Measurements from ENCODE around the gene NUCKS1. TPM values are rescaled to one million over a fixed set of nuclear protein-coding genes. Genes with fewer than 3 reads are reported as not detected.

The NUCKS1 gene
- total and polyA plus RNA-seq, 2 of the 4 experiments (the other 2 are of a cell fraction) = 37.9 to 103 TPM

DNA sequence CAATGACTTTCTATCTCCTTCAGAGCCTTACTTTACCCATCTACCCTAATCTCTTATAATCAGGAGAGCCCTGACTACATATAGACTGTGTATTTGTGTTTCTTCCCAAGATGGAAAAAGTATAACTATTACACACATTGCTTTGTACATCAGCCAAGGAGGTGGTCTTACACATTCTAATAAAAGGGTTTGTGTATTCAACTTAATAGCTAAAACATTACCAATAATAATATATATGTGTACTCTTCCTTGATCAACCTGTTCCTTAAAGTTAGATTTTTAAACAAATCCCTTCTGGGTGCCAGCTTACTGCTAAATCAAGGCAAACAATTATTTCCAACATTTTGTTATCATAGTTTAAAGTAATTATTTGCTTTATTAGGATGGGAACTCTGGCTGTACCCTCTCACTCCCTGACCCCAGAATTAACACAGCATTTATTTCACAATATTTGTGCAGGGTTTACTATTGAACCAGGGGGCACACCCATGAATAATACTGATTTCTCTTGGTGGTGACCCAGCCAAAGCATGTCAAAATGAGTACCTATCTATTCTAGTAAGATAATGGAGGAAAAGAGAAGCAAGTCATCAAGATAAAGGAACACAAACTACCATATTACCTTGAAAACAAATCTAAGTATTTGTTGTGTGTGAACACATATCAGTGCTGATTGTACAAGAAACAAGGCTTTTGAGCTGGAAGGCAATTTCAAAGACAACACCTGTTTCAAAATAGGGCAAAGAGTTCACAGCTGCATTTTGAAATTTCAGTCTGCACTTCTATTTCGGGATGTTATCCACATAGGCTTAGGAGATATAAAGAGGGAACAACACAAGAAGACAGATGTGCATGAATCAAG is 39.5 kb downstream of the NUCKS1 start:
- H3K14ac ChIP-seq (replicated peaks; ENCODE audit: low read depth, low read length) = no peak overlapping the region
- in situ Hi-C loops (cut with MboI; ENCODE audit: low sequenced_read_pairs) = loop anchor here (5.0 kb wide), 1 partner anchor 118 kb away; no protein-coding TSS in a partner anchor
- TF ChIP-seq SMC3 (IDR thresholded peaks at IDR 0.05; ENCODE audit: low read depth, low read length) (no peak), POLR2A (IDR thresholded peaks at IDR 0.05; ENCODE audit: low read depth, low read length) (no peak), MAFK (IDR thresholded peaks at IDR 0.05; ENCODE audit: low read depth, low read length) (no peak), RCOR1 (IDR thresholded peaks at IDR 0.05; ENCODE audit: insufficient replicate concordance, low read length) (no peak), RFX5 (IDR thresholded peaks at IDR 0.05; ENCODE audit: low read depth, low read length) (no peak), USF2 (IDR thresholded peaks at IDR 0.05; ENCODE audit: low read depth, low read length) (no peak), CHD1 (IDR thresholded peaks at IDR 0.05; ENCODE audit: low read depth, low read length) (no peak), BHLHE40 (IDR thresholded peaks at IDR 0.05; ENCODE audit: low read depth, low read length) (no peak), MXI1 (IDR thresholded peaks at IDR 0.05; ENCODE audit: borderline replicate concordance, low read depth, low read length) (no peak), NFE2L2 (IDR thresholded peaks at IDR 0.05; ENCODE audit: low read depth, low read length) (no peak), RAD21 (IDR thresholded peaks at IDR 0.05; ENCODE audit: low read length) (no peak), CEBPB (IDR thresholded peaks at IDR 0.05; ENCODE audit: low read depth, low read length) (no peak), MAZ (IDR thresholded peaks at IDR 0.05; ENCODE audit: borderline replicate concordance, low read depth, low read length) (no peak), FOS (IDR thresholded peaks at IDR 0.05; ENCODE audit: low read depth, low read length) (no peak)
- TF ChIP-seq, protein P1, sequence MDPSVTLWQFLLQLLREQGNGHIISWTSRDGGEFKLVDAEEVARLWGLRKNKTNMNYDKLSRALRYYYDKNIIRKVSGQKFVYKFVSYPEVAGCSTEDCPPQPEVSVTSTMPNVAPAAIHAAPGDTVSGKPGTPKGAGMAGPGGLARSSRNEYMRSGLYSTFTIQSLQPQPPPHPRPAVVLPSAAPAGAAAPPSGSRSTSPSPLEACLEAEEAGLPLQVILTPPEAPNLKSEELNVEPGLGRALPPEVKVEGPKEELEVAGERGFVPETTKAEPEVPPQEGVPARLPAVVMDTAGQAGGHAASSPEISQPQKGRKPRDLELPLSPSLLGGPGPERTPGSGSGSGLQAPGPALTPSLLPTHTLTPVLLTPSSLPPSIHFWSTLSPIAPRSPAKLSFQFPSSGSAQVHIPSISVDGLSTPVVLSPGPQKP (IDR thresholded peaks at IDR 0.05; ENCODE audit: borderline replicate concordance, low read depth, low read length) = no peak

More for the DNA sequence above, 39.5 kb downstream of the NUCKS1 start:
- Histone ChIP-seq H4K8ac (ENCODE audit: low read depth in 2 of 2, low read length in 2 of 2) (no peak overlapping the region), H4K5ac (ENCODE audit: low read depth, low read length) (no peak overlapping the region), H3K18ac (ENCODE audit: low read depth, low read length) (no peak overlapping the region), H3K27ac (ENCODE audit: insufficient read depth, low read length) (no peak overlapping the region), H2BK20ac (ENCODE audit: low read depth, low read length) (no peak overlapping the region), H4K91ac (ENCODE audit: insufficient read depth, low read depth, low read length) (no peak overlapping the region), H3K4me2 (ENCODE audit: low read depth, low read length) (no peak overlapping the region), H3K23ac (ENCODE audit: low read depth, low read length) (no peak overlapping the region), H2AK9ac (replicated peaks; ENCODE audit: low read depth, low read length, poor library complexity) (no peak overlapping the region), H3K4me3 (ENCODE audit: insufficient read depth, low read depth, low read length) (no peak overlapping the region), H2AFZ (replicated peaks; ENCODE audit: low read length, poor library complexity) (no peak overlapping the region), H3K56ac (ENCODE audit: extremely low read depth, insufficient read depth, low read length) (no peak overlapping the region), H2BK120ac (ENCODE audit: low read depth, low read length) (no peak overlapping the region), H3K4me1 (ENCODE audit: control insufficient read depth, insufficient read depth, low read length) (peaks cover 8% of the 10 kb centered on the region), H2BK5ac (ENCODE audit: low read depth, low read length, poor library complexity, severe bottlenecking) (no peak overlapping the region), H4K20me1 (ENCODE audit: insufficient read depth, low read length) (peaks cover 4% of the 10 kb centered on the region; the same call in 1 of the 2 replicates), H3K4ac (ENCODE audit: low read depth, low read length) (no peak overlapping the region), H3K9ac (ENCODE audit: low read depth, low read length) (no peak overlapping the region), H3K9me3 (ENCODE audit: control insufficient read depth, insufficient read depth, low read length) (no peaks in the 10 kb centered on the region), H2AK5ac (ENCODE audit: low read depth, low read length) (no peak overlapping the region), H3K36me3 (ENCODE audit: control insufficient read depth, insufficient read depth, low read length) (peaks cover 2% of the 10 kb centered on the region), H2BK15ac (ENCODE audit: low read depth, low read length) (no peak overlapping the region), H3K9me1 (ENCODE audit: insufficient read depth, low read length) (peaks cover 10% of the 10 kb centered on the region; the same call in 1 of the 2 replicates), H3K79me1 (ENCODE audit: low read depth in 1 of 2, low read length in 2 of 2) (peaks cover 10 to 24% of the 10 kb centered on the region in 2 experiments; a peak in 3 of 4 replicates), H3K27me3 (ENCODE audit: control insufficient read depth, insufficient read depth, low read length) (no peaks in the 10 kb centered on the region)
- no peak for DNase-seq
- no TSS peak for BruUV-seq (replicated peaks)
- ChIA-PET POLR2A (ENCODE audit: unreplicated experiment) (no interaction called here), CTCF (interaction anchor here (0.7 to 7.0 kb wide), 7 partner anchors 9 to 122 kb away, joined by 3 to 53 read pairs (median 5); no protein-coding TSS in a partner anchor)
- intact Hi-C loops (cut with micrococcal nuclease) = loop anchor here (1.0 to 2.0 kb wide), 4 partner anchors 51 to 182 kb away; no protein-coding TSS in a partner anchor
- no CpG with 5 or more reads among the region's 1 CpG for WGBS, 2 experiments (ENCODE audit: extremely low coverage in 2 of 2, insufficient read length in 1 of 2)
- dilution Hi-C loops (cut with HindIII; ENCODE audit: low sequenced_read_pairs, unreplicated experiment) = no loop called here
- ATAC-seq (ENCODE audit: low read depth) = no peak

Data from IMR-90 (cell line).